ENCODE measurements around the gene NECAB3. TPM values are rescaled to one million over a fixed set of nuclear protein-coding genes. Genes with fewer than 3 reads are reported as not detected.

Gene NECAB3
- total and polyA plus RNA-seq, 2 donors (not counting 3 experiments of a cell fraction or from before 2014, with no cell fraction given): 18.1 to 22.4 TPM

- ChIA-PET CTCF (interaction anchor here (0.6 to 1.4 kb wide), 2 partner anchors 90 to 216 kb away, joined by 4 to 5 read pairs; no protein-coding TSS in a partner anchor), POLR2A (no interaction called here)
- FAIRE-seq: peak; percentile 52
- peaks cover 15% of the 10 kb centered on the region for H3K4me1 ChIP-seq (ENCODE audit: control insufficient read depth, extremely low read depth, insufficient read depth, low read length)
- intact Hi-C loops (cut with micrococcal nuclease) (loop anchor here (1.0 kb wide), 2 partner anchors 11 to 58 kb away; partner anchors contain the start of gene ZNF341), dilution Hi-C loops (cut with MboI; ENCODE audit: extremely low pct_ligation_motif_present, low sequenced_read_pairs) (no loop called here)
- H3K9me3 ChIP-seq (replicated peaks; ENCODE audit: control insufficient read depth, insufficient read depth, low read length): no peaks in the 10 kb centered on the region
- H3K27me3 ChIP-seq (ENCODE audit: control insufficient read depth in 2 of 2, insufficient read depth in 2 of 2, low read length in 2 of 2): no peaks in the 10 kb centered on the region
- H3K4me3 ChIP-seq (replicated peaks in 1 of 3; ENCODE audit: insufficient read depth in 1 of 3, low read depth in 1 of 3, low read length in 3 of 3): peak overlapping the region; percentile 47 to 56 (median 47)
- H3K9ac ChIP-seq (replicated peaks; ENCODE audit: extremely low read depth, insufficient read depth, low read length): peak overlapping the region; percentile 63
- no peaks in the 10 kb centered on the region for H4K20me1 ChIP-seq (replicated peaks; ENCODE audit: control insufficient read depth, extremely low read depth, insufficient read depth, low read length)
- TSS peak; percentile 16 for BruUV-seq (replicated peaks)
- peak overlapping the region; percentile 74 for H2AFZ ChIP-seq (ENCODE audit: low read depth, low read length)
- no peaks in the 10 kb centered on the region for H3K79me2 ChIP-seq (ENCODE audit: control insufficient read depth, insufficient read depth, low read length)
- peaks cover 0 to 1% of the 10 kb centered on the region in 2 experiments for H3K36me3 ChIP-seq (ENCODE audit: control insufficient read depth in 2 of 2, extremely low read depth in 1 of 2, insufficient read depth in 2 of 2, low read length in 2 of 2)
- TF ChIP-seq JUN (IDR thresholded peaks at IDR 0.05; ENCODE audit: borderline replicate concordance, insufficient read depth, insufficient read length, low read depth): no peak
- no peak for TF ChIP-seq GATA2 (IDR thresholded peaks at IDR 0.05; ENCODE audit: insufficient read depth, insufficient read length, low read depth, low read length)
- TF ChIP-seq POLR2AphosphoS5 (IDR thresholded peaks at IDR 0.05; ENCODE audit: insufficient read depth, low read depth, low read length): no peak
- TF ChIP-seq EZH2 (IDR thresholded peaks at IDR 0.05; ENCODE audit: borderline replicate concordance, low read depth, low read length, severe bottlenecking): no peak
- no peak for TF ChIP-seq MYC (IDR thresholded peaks at IDR 0.05; ENCODE audit: low read depth, low read length)
- no peak for TF ChIP-seq CTCF (IDR thresholded peaks at IDR 0.05; ENCODE audit: extremely low read depth in 1 of 2, insufficient read depth in 1 of 2, low read depth in 1 of 2, low read length in 2 of 2)
- no peak for TF ChIP-seq MAX (IDR thresholded peaks at IDR 0.05; ENCODE audit: insufficient read depth, insufficient read length)
- TF ChIP-seq FOS (IDR thresholded peaks at IDR 0.05; ENCODE audit: borderline replicate concordance, insufficient read depth, low read length): no peak
- DNase-seq (ENCODE audit: low read depth, low spot score): no peak
- no peaks in the 10 kb centered on the region for H3K9me1 ChIP-seq (replicated peaks; ENCODE audit: control insufficient read depth, extremely low read depth, insufficient read depth, low read length)
- peak overlapping the region; percentile 30 for H3K27ac ChIP-seq (ENCODE audit: insufficient read depth, low read depth, low read length)
- H3K4me2 ChIP-seq (ENCODE audit: insufficient read depth, low read length): peak overlapping the region; percentile 37
These were observed 576 bp downstream of the NECAB3 start for GRCh38 chr20:33673410-33674293.

All from endothelial cell of umbilical vein (primary cell).